RWPE1 (cell line): Measurements from ENCODE around the gene G3BP2.
A peak's percentile ranks its signal among the peaks of the same experiment; 100 is the strongest.
"Not testable (repeated sequence)": the region's sequence is repeated elsewhere in the genome, so short reads cannot be mapped to it uniquely, and the experiment has no call there.

ENCODE experiments used
- CTCF ChIA-PET: fragments of 350-600 bp; sonication (Branson Sonifier 250); formaldehyde crosslinking; extraction: SDS; loops from one replicate; lab custom pipeline; 2021; lab: Yijun Ruan, JAX
- POLR2A ChIA-PET: fragments of 400-600 bp; formaldehyde crosslinking; extraction: SDS; loops from one replicate; lab custom pipeline; 2020; ENCODE audit warnings: antibody characterized with exemption; ENCODE audit not compliant: low non-redundant PET; lab: Yijun Ruan, JAX
- DNase-seq: peaks from one replicate; pipeline ENCODE4 v3.0.0; 2012; ENCODE audit warnings: low spot score
- H3K27ac ChIP-seq: fragments of 450-650 bp; 2 replicates; pipeline ENCODE4 v1.5.1; 2017
- TF ChIP-seq, protein P1 (sequence below): fragments of 450-650 bp; conservative IDR thresholded peaks from 2 replicates; pipeline ENCODE4 v1.5.1; 2017; ENCODE audit warnings: low read depth, mild to moderate bottlenecking

Gene G3BP2

DNA sequence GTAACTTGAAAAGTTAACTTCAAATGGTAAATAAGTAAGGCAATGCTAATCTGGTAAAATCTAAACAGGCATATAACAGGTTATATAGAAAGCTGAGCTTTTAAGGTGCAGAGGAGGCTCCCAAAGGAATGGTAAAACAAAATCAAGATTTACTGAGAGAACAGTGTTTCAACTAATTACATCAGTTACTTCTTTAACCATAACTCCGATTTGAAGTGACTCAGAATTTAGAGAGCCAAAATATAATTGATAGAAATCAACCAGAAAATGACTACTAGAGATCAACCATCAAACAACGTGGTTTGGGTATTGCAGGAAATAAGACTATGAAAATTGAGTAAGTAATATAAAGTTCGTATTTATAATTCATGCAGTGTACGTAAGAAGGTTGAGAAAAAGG, 6.9 kb downstream of the G3BP2 start:
- CTCF ChIA-PET, result no interaction called here
- H3K27ac ChIP-seq, result no peak overlapping the region
- TF ChIP-seq, protein P1, sequence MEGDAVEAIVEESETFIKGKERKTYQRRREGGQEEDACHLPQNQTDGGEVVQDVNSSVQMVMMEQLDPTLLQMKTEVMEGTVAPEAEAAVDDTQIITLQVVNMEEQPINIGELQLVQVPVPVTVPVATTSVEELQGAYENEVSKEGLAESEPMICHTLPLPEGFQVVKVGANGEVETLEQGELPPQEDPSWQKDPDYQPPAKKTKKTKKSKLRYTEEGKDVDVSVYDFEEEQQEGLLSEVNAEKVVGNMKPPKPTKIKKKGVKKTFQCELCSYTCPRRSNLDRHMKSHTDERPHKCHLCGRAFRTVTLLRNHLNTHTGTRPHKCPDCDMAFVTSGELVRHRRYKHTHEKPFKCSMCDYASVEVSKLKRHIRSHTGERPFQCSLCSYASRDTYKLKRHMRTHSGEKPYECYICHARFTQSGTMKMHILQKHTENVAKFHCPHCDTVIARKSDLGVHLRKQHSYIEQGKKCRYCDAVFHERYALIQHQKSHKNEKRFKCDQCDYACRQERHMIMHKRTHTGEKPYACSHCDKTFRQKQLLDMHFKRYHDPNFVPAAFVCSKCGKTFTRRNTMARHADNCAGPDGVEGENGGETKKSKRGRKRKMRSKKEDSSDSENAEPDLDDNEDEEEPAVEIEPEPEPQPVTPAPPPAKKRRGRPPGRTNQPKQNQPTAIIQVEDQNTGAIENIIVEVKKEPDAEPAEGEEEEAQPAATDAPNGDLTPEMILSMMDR, result no peak

GRCh38 chr4:75664604-75665003, 8.6 kb downstream of the G3BP2 start:
- POLR2A ChIA-PET, CTCF ChIA-PET, DNase-seq, H3K27ac ChIP-seq: not testable (repeated sequence)

More for the DNA sequence above, 6.9 kb downstream of the G3BP2 start:
- DNase-seq, result no peak
- POLR2A ChIA-PET, result no interaction called here

DNA sequence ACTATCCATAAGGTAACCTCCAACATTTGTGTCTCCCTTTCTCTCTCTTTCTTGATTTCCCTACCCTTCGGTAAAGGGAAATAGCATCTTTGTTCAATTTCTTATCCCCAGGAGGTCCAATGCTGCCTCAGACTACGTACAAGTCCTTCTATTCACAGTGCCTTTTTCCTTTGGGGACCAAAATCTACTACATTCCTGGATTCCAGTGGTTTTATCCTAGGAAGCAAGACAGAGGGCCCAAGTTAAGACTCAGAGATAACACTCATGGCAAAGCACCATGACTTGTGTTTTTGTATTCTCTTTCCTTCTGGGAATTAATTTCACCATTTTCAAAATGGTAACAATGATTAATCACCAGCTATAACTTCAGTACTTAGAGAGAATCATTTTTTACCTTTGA, 10.6 kb downstream of the G3BP2 start:
- CTCF ChIA-PET, result no interaction called here
- POLR2A ChIA-PET, result no interaction called here
- TF ChIP-seq, protein P1, result no peak
- H3K27ac ChIP-seq, result no peak overlapping the region
- no peak for DNase-seq

DNA sequence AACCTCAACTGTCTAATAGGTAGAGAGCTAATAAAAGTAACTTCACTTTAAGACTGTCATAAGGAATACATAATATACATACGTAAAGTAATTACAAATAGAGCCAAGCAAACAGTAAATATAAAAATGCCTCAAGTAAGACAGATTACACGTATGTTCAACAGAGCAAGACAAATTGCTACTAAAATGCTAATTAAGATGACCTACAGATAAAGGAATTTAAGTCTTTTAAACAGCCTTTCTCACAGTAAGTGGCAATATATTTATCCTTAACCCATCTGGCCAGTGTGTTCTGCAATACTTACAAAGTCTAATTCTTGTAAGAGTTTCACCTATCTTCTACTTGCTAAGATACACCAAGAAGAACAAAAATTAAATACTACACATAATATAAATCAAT, 12.7 kb downstream of the G3BP2 start:
- DNase-seq, result no peak
- TF ChIP-seq, protein P1, result no peak
- ChIA-PET CTCF (no interaction called here), POLR2A (no interaction called here)
- no peak overlapping the region for H3K27ac ChIP-seq

- no peak for DNase-seq
- H3K27ac ChIP-seq, result no peak overlapping the region
- POLR2A ChIA-PET, result no interaction called here
- CTCF ChIA-PET, result interaction anchor here (0.5 kb wide), 1 partner anchor 1186 kb away, joined by 3 read pairs; no protein-coding TSS in a partner anchor
- TF ChIP-seq, protein P1, result no peak
Observed at GRCh38 chr4:75659512-75660031, 13.6 kb downstream of the G3BP2 start.

DNA sequence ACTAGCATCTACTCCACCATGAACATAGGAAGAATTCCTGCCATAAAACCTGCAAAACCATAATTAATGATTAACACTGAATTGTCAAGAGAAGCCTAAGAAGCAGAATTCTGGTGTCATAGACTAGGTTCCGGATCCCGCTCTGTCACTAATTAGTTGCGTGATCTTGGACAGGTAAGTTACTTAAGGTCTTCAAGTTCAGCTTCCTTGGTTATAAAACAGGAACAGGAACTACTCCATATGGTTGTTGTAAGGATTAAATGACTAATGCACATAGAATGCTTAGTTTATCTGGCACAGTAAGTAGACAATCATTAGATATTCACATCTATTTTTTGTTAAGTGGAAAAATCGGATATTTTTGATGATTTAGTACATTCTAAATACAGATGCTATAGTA, 14.3 kb downstream of the G3BP2 start:
- no peak overlapping the region for H3K27ac ChIP-seq
- DNase-seq, result peak; percentile 30
- TF ChIP-seq, protein P1, result no peak
- ChIA-PET CTCF (interaction anchor here (0.6 kb wide), 1 partner anchor 231 kb away, joined by 3 read pairs; no protein-coding TSS in a partner anchor), POLR2A (no interaction called here)

- TF ChIP-seq, protein P1, result no peak
- DNase-seq, result no peak
- ChIA-PET CTCF (interaction anchor here (0.6 kb wide), 1 partner anchor 24 kb away, joined by 3 read pairs; no protein-coding TSS in a partner anchor), POLR2A (no interaction called here)
- H3K27ac ChIP-seq, result no peak overlapping the region
Observed at GRCh38 chr4:75655562-75655961, 17.6 kb downstream of the G3BP2 start.
